ENCODE measurements around the gene CHIT1. TPM values are rescaled to one million over a fixed set of nuclear protein-coding genes. Genes with fewer than 3 reads are reported as not detected.

Gene CHIT1
- total RNA-seq, 2 experiments from 2014 or later, result 0.58 to 1.1 TPM

DNA sequence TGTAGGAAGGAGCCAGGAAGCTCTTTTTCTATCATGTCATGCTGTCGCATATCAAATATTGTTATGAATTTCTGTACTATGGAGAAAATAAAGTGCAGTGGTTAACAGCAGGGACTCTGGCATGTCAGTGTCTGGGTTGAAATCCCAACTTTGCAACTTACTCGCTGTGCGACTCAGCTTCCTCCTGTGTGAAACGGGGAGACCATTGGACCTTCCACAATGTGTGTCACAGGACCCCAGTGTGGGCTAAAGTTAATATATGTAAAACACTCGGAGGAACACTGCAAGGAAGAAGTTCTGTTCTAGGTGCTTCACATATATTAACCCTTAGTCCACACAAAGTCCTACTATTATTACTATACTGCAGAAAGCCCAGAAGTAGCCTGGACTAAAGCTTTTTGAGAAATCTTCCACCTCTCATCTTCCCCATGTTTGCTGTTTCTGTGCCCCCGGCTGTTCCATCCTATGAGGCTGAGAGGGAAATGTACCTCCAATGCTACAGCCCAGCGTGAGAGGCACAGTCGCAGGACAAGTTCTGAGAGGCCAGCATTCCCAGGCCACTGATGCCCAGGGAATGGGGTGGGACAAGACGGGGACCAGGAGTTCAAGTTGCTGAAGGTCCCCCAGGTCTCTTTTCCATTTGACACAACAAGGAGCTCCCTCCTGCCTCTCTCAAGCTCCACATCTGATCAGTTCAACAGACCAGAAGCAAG lies 1.9 kb downstream of the CHIT1 start:
- POLR2A ChIA-PET, result no interaction called here
- no peak for DNase-seq
- peaks cover 18% of the 10 kb centered on the region for H3K27me3 Mint-ChIP-seq
- no peak for ATAC-seq (ENCODE audit: poor library complexity)
- no peaks in the 10 kb centered on the region for H3K4me1 Mint-ChIP-seq (ENCODE audit: low read depth)
- CTCF ChIA-PET, result no interaction called here
- Histone ChIP-seq H3K36me3 (ENCODE audit: insufficient read depth, low read length) (no peaks in the 10 kb centered on the region), H3K4me1 (ENCODE audit: insufficient read depth, low read length) (no peaks in the 10 kb centered on the region), H3K27ac (ENCODE audit: low read depth in 1 of 2, low read length in 2 of 2) (no peak overlapping the region), H3K9me3 (ENCODE audit: control insufficient read depth in 1 of 2, insufficient read depth in 1 of 2, low read length in 2 of 2) (no peaks in the 10 kb centered on the region), H3K27me3 (ENCODE audit: control insufficient read depth in 1 of 2, insufficient read depth in 2 of 2, low read length in 2 of 2) (peaks cover 6 to 14% of the 10 kb centered on the region in 2 experiments), H3K4me3 (ENCODE audit: low read length) (no peak overlapping the region)
- no peaks in the 10 kb centered on the region for H3K9me3 Mint-ChIP-seq
- H3K4me3 Mint-ChIP-seq, result no peak overlapping the region
- TF ChIP-seq, protein P1, sequence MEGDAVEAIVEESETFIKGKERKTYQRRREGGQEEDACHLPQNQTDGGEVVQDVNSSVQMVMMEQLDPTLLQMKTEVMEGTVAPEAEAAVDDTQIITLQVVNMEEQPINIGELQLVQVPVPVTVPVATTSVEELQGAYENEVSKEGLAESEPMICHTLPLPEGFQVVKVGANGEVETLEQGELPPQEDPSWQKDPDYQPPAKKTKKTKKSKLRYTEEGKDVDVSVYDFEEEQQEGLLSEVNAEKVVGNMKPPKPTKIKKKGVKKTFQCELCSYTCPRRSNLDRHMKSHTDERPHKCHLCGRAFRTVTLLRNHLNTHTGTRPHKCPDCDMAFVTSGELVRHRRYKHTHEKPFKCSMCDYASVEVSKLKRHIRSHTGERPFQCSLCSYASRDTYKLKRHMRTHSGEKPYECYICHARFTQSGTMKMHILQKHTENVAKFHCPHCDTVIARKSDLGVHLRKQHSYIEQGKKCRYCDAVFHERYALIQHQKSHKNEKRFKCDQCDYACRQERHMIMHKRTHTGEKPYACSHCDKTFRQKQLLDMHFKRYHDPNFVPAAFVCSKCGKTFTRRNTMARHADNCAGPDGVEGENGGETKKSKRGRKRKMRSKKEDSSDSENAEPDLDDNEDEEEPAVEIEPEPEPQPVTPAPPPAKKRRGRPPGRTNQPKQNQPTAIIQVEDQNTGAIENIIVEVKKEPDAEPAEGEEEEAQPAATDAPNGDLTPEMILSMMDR (IDR thresholded peaks at IDR 0.05), result no peak
- intact Hi-C loops (cut with DNase I, micrococcal nuclease), result no loop called here
- no peaks in the 10 kb centered on the region for H3K36me3 Mint-ChIP-seq (ENCODE audit: low read depth)
- H3K27ac Mint-ChIP-seq, result no peak overlapping the region

- H3K36me3 ChIP-seq (ENCODE audit: insufficient read depth, low read length), result no peaks in the 10 kb centered on the region
- H3K9me3 Mint-ChIP-seq, result no peaks in the 10 kb centered on the region
- DNase-seq (no peak), ATAC-seq (ENCODE audit: poor library complexity) (no peak)
- peaks cover 6 to 10% of the 10 kb centered on the region in 2 experiments for H3K27me3 ChIP-seq (ENCODE audit: control insufficient read depth in 1 of 2, insufficient read depth in 2 of 2, low read length in 2 of 2)
- no peaks in the 10 kb centered on the region for H3K4me1 Mint-ChIP-seq (ENCODE audit: low read depth)
- H3K4me1 ChIP-seq (ENCODE audit: insufficient read depth, low read length), result no peaks in the 10 kb centered on the region
- no peaks in the 10 kb centered on the region for H3K9me3 ChIP-seq (ENCODE audit: control insufficient read depth in 1 of 2, insufficient read depth in 1 of 2, low read length in 2 of 2)
- H3K27ac ChIP-seq (ENCODE audit: low read depth in 1 of 2, low read length in 2 of 2), result no peak overlapping the region
- peaks cover 18% of the 10 kb centered on the region for H3K27me3 Mint-ChIP-seq
- no peaks in the 10 kb centered on the region for H3K36me3 Mint-ChIP-seq (ENCODE audit: low read depth)
- POLR2A ChIA-PET, result no interaction called here
- CTCF ChIA-PET, result interaction anchor here (1.7 kb wide), 1 partner anchor 9 kb away, joined by 3 read pairs; no protein-coding TSS in a partner anchor
- intact Hi-C loops (cut with DNase I, micrococcal nuclease), result no loop called here
- TF ChIP-seq, protein P1 (IDR thresholded peaks at IDR 0.05), result no peak
- no peak overlapping the region for H3K27ac Mint-ChIP-seq
- H3K4me3 ChIP-seq (ENCODE audit: low read length), result no peak overlapping the region
- H3K4me3 Mint-ChIP-seq, result no peak overlapping the region
Measured at GRCh38 chr1:203225071-203225470, 4.4 kb downstream of the CHIT1 start.

DNA sequence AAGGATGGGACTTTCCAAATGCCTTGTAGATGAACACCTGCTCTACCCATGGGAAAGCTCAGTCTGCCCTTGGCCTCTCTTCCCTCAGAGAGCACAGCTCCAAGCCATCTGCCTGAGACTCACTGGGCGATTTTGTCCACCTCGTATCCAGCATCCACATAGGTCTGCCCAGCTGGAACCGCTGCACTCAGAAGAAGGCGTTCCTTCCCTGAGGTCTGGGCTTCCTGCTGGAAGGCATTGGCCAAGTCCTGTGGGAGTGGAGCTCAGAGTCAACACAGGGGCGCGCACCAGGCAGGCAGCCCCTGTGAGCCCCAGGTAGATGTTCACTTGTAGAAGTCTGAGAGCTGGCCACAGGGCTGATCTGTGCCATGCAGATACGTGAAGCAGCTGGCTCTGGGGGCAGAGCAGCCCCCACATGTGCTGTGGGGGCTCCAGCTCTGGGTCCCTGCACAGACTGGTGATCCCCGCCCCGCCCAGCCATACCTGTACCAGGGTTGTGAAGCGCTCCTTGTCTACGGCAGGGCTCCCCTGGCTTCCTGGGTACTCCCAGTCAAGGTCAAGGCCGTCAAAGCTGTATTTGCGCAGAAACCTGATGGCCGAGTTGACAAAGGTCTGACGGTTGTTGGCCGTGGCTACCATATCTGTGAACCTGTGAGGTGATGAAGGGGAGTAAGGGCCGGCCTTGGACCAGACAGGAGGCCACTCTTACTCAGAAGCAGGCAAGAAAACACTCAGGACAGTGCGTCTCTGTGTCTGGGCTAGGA lies 6.3 kb downstream of the CHIT1 start:
- no peak overlapping the region for H3K4me3 Mint-ChIP-seq
- no peak overlapping the region for H3K4me3 ChIP-seq (ENCODE audit: low read length)
- H3K27me3 ChIP-seq (ENCODE audit: control insufficient read depth in 1 of 2, insufficient read depth in 2 of 2, low read length in 2 of 2), result peaks cover 0 to 8% of the 10 kb centered on the region in 2 experiments
- H3K4me1 Mint-ChIP-seq (ENCODE audit: low read depth), result no peaks in the 10 kb centered on the region
- DNase-seq (no peak), ATAC-seq (ENCODE audit: poor library complexity) (no peak)
- POLR2A ChIA-PET, result no interaction called here
- H3K27ac ChIP-seq (ENCODE audit: low read depth in 1 of 2, low read length in 2 of 2), result no peak overlapping the region
- no peaks in the 10 kb centered on the region for H3K9me3 Mint-ChIP-seq
- H3K36me3 ChIP-seq (ENCODE audit: insufficient read depth, low read length), result no peaks in the 10 kb centered on the region
- H3K27me3 Mint-ChIP-seq, result peaks cover 14% of the 10 kb centered on the region
- H3K27ac Mint-ChIP-seq, result no peak overlapping the region
- CTCF ChIA-PET, result no interaction called here
- no peaks in the 10 kb centered on the region for H3K4me1 ChIP-seq (ENCODE audit: insufficient read depth, low read length)
- no peaks in the 10 kb centered on the region for H3K9me3 ChIP-seq (ENCODE audit: control insufficient read depth in 1 of 2, insufficient read depth in 1 of 2, low read length in 2 of 2)
- H3K36me3 Mint-ChIP-seq (ENCODE audit: low read depth), result no peaks in the 10 kb centered on the region
- TF ChIP-seq, protein P1 (IDR thresholded peaks at IDR 0.05), result no peak
- intact Hi-C loops (cut with DNase I, micrococcal nuclease), result no loop called here
